ENCODE results near the gene IL23A.

The IL23A gene

GRCh38 chr12:56324206-56324605 is 14.5 kb upstream of the IL23A start:
- no peak for ATAC-seq
- TF ChIP-seq RARB (CRISPR knock-in tag; IDR thresholded peaks at IDR 0.05) (no peak), TOX (CRISPR knock-in tag; IDR thresholded peaks at IDR 0.05; ENCODE audit: borderline replicate concordance) (no peak), ZC3H10 (CRISPR knock-in tag; IDR thresholded peaks at IDR 0.05) (no peak), ZFP30 (CRISPR knock-in tag; IDR thresholded peaks at IDR 0.05) (no peak), PATZ1 (CRISPR knock-in tag; IDR thresholded peaks at IDR 0.05; ENCODE audit: borderline replicate concordance) (no peak), POU6F1 (CRISPR knock-in tag; IDR thresholded peaks at IDR 0.05; ENCODE audit: borderline replicate concordance, low read depth) (no peak), ARNTL (CRISPR knock-in tag; IDR thresholded peaks at IDR 0.05; ENCODE audit: borderline replicate concordance, low read depth) (no peak), GLIS3 (CRISPR knock-in tag; IDR thresholded peaks at IDR 0.05) (no peak), OSR1 (CRISPR knock-in tag; IDR thresholded peaks at IDR 0.05) (no peak), ZNF70 (CRISPR knock-in tag; IDR thresholded peaks at IDR 0.05) (no peak), BACH2 (CRISPR knock-in tag; IDR thresholded peaks at IDR 0.05; ENCODE audit: borderline replicate concordance) (no peak), CSDC2 (CRISPR knock-in tag; IDR thresholded peaks at IDR 0.05) (no peak), ESRRG (CRISPR knock-in tag; IDR thresholded peaks at IDR 0.05) (no peak), ZNF565 (CRISPR knock-in tag; conservative IDR thresholded peaks at IDR 0.05; ENCODE audit: low read depth) (no peak), ZNF8 (CRISPR knock-in tag; IDR thresholded peaks at IDR 0.05) (no peak), SNAI2 (CRISPR knock-in tag; IDR thresholded peaks at IDR 0.05) (no peak)

- no peak for ATAC-seq
- no peak for TF ChIP-seq ZFP3 (CRISPR knock-in tag; IDR thresholded peaks at IDR 0.05)
These were observed 12.6 kb upstream of the IL23A start for GRCh38 chr12:56326126-56326525.

GRCh38 chr12:56326533-56326932 is 12.2 kb upstream of the IL23A start:
- TF ChIP-seq ZNF70 (CRISPR knock-in tag; IDR thresholded peaks at IDR 0.05), result no peak
- TF ChIP-seq ZFP30 (CRISPR knock-in tag; IDR thresholded peaks at IDR 0.05), result no peak
- no peak for ATAC-seq

- TF ChIP-seq ZNF8 (CRISPR knock-in tag; IDR thresholded peaks at IDR 0.05) (no peak), ISL1 (CRISPR knock-in tag; IDR thresholded peaks at IDR 0.05) (no peak), ESRRG (CRISPR knock-in tag; IDR thresholded peaks at IDR 0.05) (no peak), RARB (CRISPR knock-in tag; IDR thresholded peaks at IDR 0.05) (no peak), POU6F1 (CRISPR knock-in tag; IDR thresholded peaks at IDR 0.05; ENCODE audit: borderline replicate concordance, low read depth) (no peak), PPARA (CRISPR knock-in tag; IDR thresholded peaks at IDR 0.05; ENCODE audit: borderline replicate concordance) (no peak), ZC3H10 (CRISPR knock-in tag; IDR thresholded peaks at IDR 0.05) (no peak), CREB5 (CRISPR knock-in tag; IDR thresholded peaks at IDR 0.05; ENCODE audit: low read depth) (no peak), CSDC2 (CRISPR knock-in tag; IDR thresholded peaks at IDR 0.05) (no peak)
- no peak for ATAC-seq
These were observed 7.7 kb upstream of the IL23A start for GRCh38 chr12:56330936-56331490.

DNA sequence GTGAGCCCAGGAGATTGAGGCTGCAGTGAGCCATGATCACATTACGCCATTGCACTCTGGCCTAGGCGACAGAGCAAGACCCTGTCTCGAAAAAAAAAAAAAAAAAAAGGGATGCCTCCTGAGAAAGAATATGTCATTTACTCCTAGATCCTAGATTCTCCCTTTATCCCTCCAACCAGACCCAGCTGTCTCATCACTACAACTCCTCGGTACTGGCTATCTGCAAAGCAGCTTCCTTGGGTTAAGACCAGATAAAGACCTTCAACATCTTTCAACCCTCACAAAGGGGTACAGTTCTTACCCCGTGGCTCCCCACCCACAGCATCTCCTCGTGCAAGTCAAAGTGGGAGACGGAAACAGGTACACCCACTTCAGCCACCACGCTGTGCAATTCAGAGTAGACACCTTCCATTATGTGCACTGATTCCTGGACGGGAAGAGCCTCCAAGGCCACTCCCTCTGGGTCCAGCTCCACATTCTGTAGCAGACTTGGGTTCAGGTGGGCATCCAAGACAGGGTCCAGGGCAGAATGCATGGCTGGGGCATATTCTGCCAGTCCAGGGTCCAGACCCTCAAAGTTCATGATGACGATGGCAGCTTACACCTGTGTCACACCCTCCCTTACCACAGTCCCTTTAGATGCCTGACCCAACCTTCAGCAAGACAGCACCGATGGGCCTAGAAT is 6.0 kb upstream of the IL23A start:
- no peak for ATAC-seq
- TF ChIP-seq RARB (CRISPR knock-in tag; IDR thresholded peaks at IDR 0.05) (no peak), ZNF565 (CRISPR knock-in tag; conservative IDR thresholded peaks at IDR 0.05; ENCODE audit: low read depth) (no peak), GLIS3 (CRISPR knock-in tag; IDR thresholded peaks at IDR 0.05) (no peak), ZFP30 (CRISPR knock-in tag; IDR thresholded peaks at IDR 0.05) (no peak), ZNF70 (CRISPR knock-in tag; IDR thresholded peaks at IDR 0.05) (no peak), ISL1 (CRISPR knock-in tag; IDR thresholded peaks at IDR 0.05) (no peak)

Measured in SK-N-SH treated with all-trans-retinoic acid at 6 μM for 48 hours (cell line).